ENCODE measurements around the gene C2CD2L. TPM values are rescaled to one million over a fixed set of nuclear protein-coding genes. Genes with fewer than 3 reads are reported as not detected.
"Not testable (repeated sequence)": the region's sequence is repeated elsewhere in the genome, so short reads cannot be mapped to it uniquely, and the experiment has no call there.

Gene C2CD2L
- total RNA-seq, 1 experiment from 2014 or later = 13.5 TPM

GRCh38 chr11:119100994-119101758 is 6.0 kb upstream of the C2CD2L start:
- H3K4me1 Mint-ChIP-seq (ENCODE audit: insufficient read depth, unreplicated experiment) = peaks cover 16% of the 10 kb centered on the region
- POLR2A ChIA-PET = interaction anchor here (0.6 to 9.3 kb wide), 20 partner anchors 7 to 336 kb away, joined by 3 to 149 read pairs (median 7); partner anchors contain the start of genes HINFP, HMBS, HYOU1 and MCAM
- BruUV-seq (replicated peaks) = TSS peak; percentile 56
- H3K27me3 Mint-ChIP-seq (ENCODE audit: insufficient read depth, unreplicated experiment) = no peaks in the 10 kb centered on the region
- DNase-seq (ENCODE audit: unreplicated experiment) = peak; percentile 41
- H3K36me3 Mint-ChIP-seq (ENCODE audit: insufficient read depth, unreplicated experiment) = peaks cover 41% of the 10 kb centered on the region
- intact Hi-C loops (cut with micrococcal nuclease) = loop anchor here (2.0 to 10.0 kb wide), 5 partner anchors 20 to 184 kb away; partner anchors contain the start of genes HINFP, HYOU1, RPS25 and TRAPPC4
- CTCF ChIA-PET = interaction anchor here (0.6 to 1.6 kb wide), 5 partner anchors 9 to 272 kb away, joined by 3 to 6 read pairs (median 3); no protein-coding TSS in a partner anchor
- no peaks in the 10 kb centered on the region for H3K9me3 Mint-ChIP-seq (ENCODE audit: unreplicated experiment)
- H3K27ac Mint-ChIP-seq (ENCODE audit: low read depth, unreplicated experiment) = peak overlapping the region; percentile 99
- peak; percentile 8 for TF ChIP-seq CTCF (IDR thresholded peaks at IDR 0.05; ENCODE audit: unreplicated experiment)
- H3K4me3 Mint-ChIP-seq (ENCODE audit: unreplicated experiment) = peak overlapping the region; percentile 78

GRCh38 chr11:119101759-119102423 is 5.3 kb upstream of the C2CD2L start, which contains the start of gene DPAGT1:
DPAGT1 (minus strand) TSS chr11:119101853; CDS start chr11:119101655, 198 bp downstream.
- no TSS peak for BruUV-seq (replicated peaks)
- H3K4me1 Mint-ChIP-seq (ENCODE audit: insufficient read depth, unreplicated experiment) = peaks cover 16% of the 10 kb centered on the region
- ChIA-PET POLR2A (interaction anchor here (0.6 to 9.3 kb wide), 33 partner anchors 8 to 410 kb away, joined by 3 to 149 read pairs (median 4); partner anchors contain the start of genes CBL, DDX6, HINFP and HMBS), CTCF (interaction anchor here (0.6 to 1.8 kb wide), 11 partner anchors 10 to 530 kb away, joined by 3 to 15 read pairs (median 4); no protein-coding TSS in a partner anchor)
- H3K36me3 Mint-ChIP-seq (ENCODE audit: insufficient read depth, unreplicated experiment) = peaks cover 34% of the 10 kb centered on the region
- intact Hi-C loops (cut with micrococcal nuclease) = loop anchor here (1.0 to 10.0 kb wide), 6 partner anchors 19 to 183 kb away; partner anchors contain the start of genes HINFP, HYOU1, RPS25 and TRAPPC4
- H3K9me3 Mint-ChIP-seq (ENCODE audit: unreplicated experiment) = no peaks in the 10 kb centered on the region
- H3K27ac Mint-ChIP-seq (ENCODE audit: low read depth, unreplicated experiment) = peak within 1 kb of the TSS; percentile 99
- peak; percentile 99 for DNase-seq (ENCODE audit: unreplicated experiment)
- no peaks in the 10 kb centered on the region for H3K27me3 Mint-ChIP-seq (ENCODE audit: insufficient read depth, unreplicated experiment)
- H3K4me3 Mint-ChIP-seq (ENCODE audit: unreplicated experiment) = peak within 1 kb of the TSS; percentile 78
- TF ChIP-seq CTCF (IDR thresholded peaks at IDR 0.05; ENCODE audit: unreplicated experiment) = no peak

- H3K27me3 Mint-ChIP-seq (ENCODE audit: insufficient read depth, unreplicated experiment); BruUV-seq (replicated peaks); H3K9me3 Mint-ChIP-seq (ENCODE audit: unreplicated experiment); DNase-seq (ENCODE audit: unreplicated experiment): not testable (repeated sequence)
- peak overlapping the region; percentile 78 for H3K4me3 Mint-ChIP-seq (ENCODE audit: unreplicated experiment)
- H3K27ac Mint-ChIP-seq (ENCODE audit: low read depth, unreplicated experiment) = peak overlapping the region; percentile 99
- peaks cover 17% of the 10 kb centered on the region for H3K4me1 Mint-ChIP-seq (ENCODE audit: insufficient read depth, unreplicated experiment)
- peaks cover 21% of the 10 kb centered on the region for H3K36me3 Mint-ChIP-seq (ENCODE audit: insufficient read depth, unreplicated experiment)
- intact Hi-C loops (cut with micrococcal nuclease) = loop anchor here (10.0 kb wide), 1 partner anchor 182 kb away; no protein-coding TSS in a partner anchor
- CTCF ChIA-PET = interaction anchor here (0.6 to 1.8 kb wide), 9 partner anchors 19 to 892 kb away, joined by 3 to 15 read pairs (median 4); no protein-coding TSS in a partner anchor
- POLR2A ChIA-PET = interaction anchor here (0.6 to 9.3 kb wide), 15 partner anchors 9 to 312 kb away, joined by 3 to 149 read pairs (median 8); partner anchors contain the start of genes DDX6, HINFP, HMBS and NLRX1
Observed at GRCh38 chr11:119103161-119103664, 3.9 kb upstream of the C2CD2L start.

- H3K36me3 Mint-ChIP-seq (ENCODE audit: insufficient read depth, unreplicated experiment) = peaks cover 15% of the 10 kb centered on the region
- no peaks in the 10 kb centered on the region for H3K27me3 Mint-ChIP-seq (ENCODE audit: insufficient read depth, unreplicated experiment)
- DNase-seq (ENCODE audit: unreplicated experiment) = no peak
- H3K27ac Mint-ChIP-seq (ENCODE audit: low read depth, unreplicated experiment) = peak overlapping the region; percentile 99
- intact Hi-C loops (cut with micrococcal nuclease) = loop anchor here (10.0 kb wide), 1 partner anchor 181 kb away; no protein-coding TSS in a partner anchor
- ChIA-PET CTCF (interaction anchor here (0.6 to 1.6 kb wide), 2 partner anchors 9 to 19 kb away, joined by 3 to 7 read pairs; no protein-coding TSS in a partner anchor), POLR2A (interaction anchor here (2.2 to 9.3 kb wide), 3 partner anchors 17 to 86 kb away, joined by 22 to 149 read pairs (median 35); partner anchors contain the start of genes HINFP, RPS25, TRAPPC4 and VPS11)
- TF ChIP-seq CTCF (IDR thresholded peaks at IDR 0.05; ENCODE audit: unreplicated experiment) = no peak
- no peaks in the 10 kb centered on the region for H3K9me3 Mint-ChIP-seq (ENCODE audit: unreplicated experiment)
- H3K4me1 Mint-ChIP-seq (ENCODE audit: insufficient read depth, unreplicated experiment) = peaks cover 20% of the 10 kb centered on the region
- H3K4me3 Mint-ChIP-seq (ENCODE audit: unreplicated experiment) = peak overlapping the region; percentile 33
- BruUV-seq (replicated peaks) = no TSS peak
Observed at GRCh38 chr11:119103793-119104192, 3.4 kb upstream of the C2CD2L start.

All from MCF 10A (cell line).